ENCODE results near the gene PSMG3.

GRCh38 chr7:1531979-1532455 lies 37.8 kb downstream of the PSMG3 start:
- TF ChIP-seq CTCF (IDR thresholded peaks at IDR 0.05): no peak
- no peak for TF ChIP-seq EZH2phosphoT487 (IDR thresholded peaks at IDR 0.05)
- TF ChIP-seq EZH2 (IDR thresholded peaks at IDR 0.05): no peak

Measured in neural progenitor cell (in vitro differentiated cells).